CD4-positive, CD25-positive, alpha-beta regulatory T cell (primary cell): ENCODE results near the gene KLHDC3. TPM values are rescaled to one million over a fixed set of nuclear protein-coding genes. Genes with fewer than 3 reads are reported as not detected.

Experiments
- ATAC-seq, 2 donors: fragments of 150-1000 bp; cut with Tn5 transposase; one replicate each; pipeline ENCODE4 v1.10.0; 2021; ENCODE audit warnings: low read depth in 2 of 2, moderate number of reproducible peaks in 2 of 2, moderate library complexity in 1 of 2
- DNase-seq, 3 donors: peaks; one replicate each; pipeline versions ENCODE4 v3.0.0 to v3.0.0-alpha.2; 2012 to 2022; ENCODE audit warnings: mixed read lengths in 1 of 3
- H3K27ac ChIP-seq: one replicate; pipeline ENCODE4 v1.7.0; 2013; ENCODE audit warnings: mild to moderate bottlenecking, low read length; ENCODE audit not compliant: insufficient read depth, poor library complexity, severe bottlenecking
- H3K27me3 ChIP-seq: one replicate; pipeline ENCODE4 v1.7.0; 2013; ENCODE audit warnings: low read length; ENCODE audit not compliant: control insufficient read depth, insufficient read depth
- H3K36me3 ChIP-seq: one replicate; pipeline ENCODE4 v1.7.0; 2013; ENCODE audit warnings: mild to moderate bottlenecking, low read length, moderate library complexity; ENCODE audit not compliant: control insufficient read depth, insufficient read depth
- H3K4me1 ChIP-seq: 2 replicates; pipeline ENCODE4 v1.7.0; 2013; ENCODE audit warnings: mild to moderate bottlenecking, low read length; ENCODE audit not compliant: insufficient read depth, control insufficient read depth, poor library complexity, severe bottlenecking
- H3K4me3 ChIP-seq: one replicate; pipeline ENCODE4 v1.7.0; 2013; ENCODE audit warnings: low read depth, mild to moderate bottlenecking, low read length, moderate library complexity
- H3K9me3 ChIP-seq, 2 experiments: 1 replicate in 1 of 2; 2 replicates in 1 of 2; pipeline ENCODE4 v1.7.0; 2013; ENCODE audit warnings: low read length in 2 of 2, mild to moderate bottlenecking in 1 of 2, moderate library complexity in 1 of 2; ENCODE audit not compliant: control insufficient read depth in 2 of 2
- H3K27ac Mint-ChIP-seq, 3 donors: one replicate each; pipeline ENCODE4 v1.8.0; 2020 to 2022; ENCODE audit warnings: mild to moderate bottlenecking in 3 of 3, mixed read lengths in 3 of 3, moderate library complexity in 2 of 3
- H3K27me3 Mint-ChIP-seq: one replicate; pipeline ENCODE4 v1.8.0; 2022; ENCODE audit warnings: mild to moderate bottlenecking, mixed read lengths
- H3K36me3 Mint-ChIP-seq: one replicate; pipeline ENCODE4 v1.8.0; 2020; ENCODE audit warnings: mixed read lengths
- H3K4me1 Mint-ChIP-seq, 4 donors: one replicate each; pipeline ENCODE4 v1.8.0; 2020 to 2022; ENCODE audit warnings: mixed read lengths in 4 of 4, mild to moderate bottlenecking in 1 of 4
- H3K4me3 Mint-ChIP-seq, 4 donors: one replicate each; pipeline ENCODE4 v1.8.0; 2020 to 2022; ENCODE audit warnings: mild to moderate bottlenecking in 4 of 4, mixed read lengths in 4 of 4, moderate library complexity in 3 of 4
- H3K9me3 Mint-ChIP-seq, 7 donors: one replicate each; pipeline ENCODE4 v1.8.0; 2020 to 2022; ENCODE audit warnings: mixed read lengths in 7 of 7, mild to moderate bottlenecking in 3 of 7, moderate library complexity in 2 of 7
- polyA plus RNA-seq, 4 donors: library from polyadenylated mRNA; unstranded; fragments of 300-500 nt; fragmentation: Illumina TruSeq; gene quantifications; one replicate each; pipeline ENCODE4 v1.2.3, GENCODE V29; 2021
- total RNA-seq: library from RNA; stranded (reverse); gene quantifications from one replicate; pipeline ENCODE4 v1.2.3, GENCODE V29; 2022

KLHDC3 gene
- total and polyA plus RNA-seq, 5 donors from 2014 or later: 38.6 to 130 (median 124) TPM

GRCh38 chr6:42981836-42982235, 32.2 kb upstream of the KLHDC3 start:
- Mint-ChIP-seq H3K4me3 (peak overlapping the region in 3 of 4 donors; percentile 45 to 77 (median 54)), H3K4me1 (peaks cover 21 to 63% (median 43%) of the 10 kb centered on the region in 4 donors)

GRCh38 chr6:42984001-42984923, 29.8 kb upstream of the KLHDC3 start, which contains the start of gene PPP2R5D:
PPP2R5D (plus strand) TSS chr6:42984570; CDS start chr6:42984678, 108 bp downstream.
- Mint-ChIP-seq H3K27ac (peak within 1 kb of the TSS; percentile 96 to 98 (median 97)), H3K9me3 (no peaks in the 10 kb centered on the region)

More at GRCh38 chr6:42981836-42982235, 32.2 kb upstream of the KLHDC3 start:
- Histone ChIP-seq H3K4me1 (peaks cover 55% of the 10 kb centered on the region), H3K27ac (no peak overlapping the region), H3K4me3 (no peak overlapping the region), H3K27me3 (no peaks in the 10 kb centered on the region), H3K36me3 (no peaks in the 10 kb centered on the region), H3K9me3 (no peaks in the 10 kb centered on the region)
- H3K27ac Mint-ChIP-seq: peak overlapping the region; percentile 3 to 9 (median 7)
- H3K27me3 Mint-ChIP-seq: no peaks in the 10 kb centered on the region
- no peaks in the 10 kb centered on the region for H3K9me3 Mint-ChIP-seq
- DNase-seq: no peak
- ATAC-seq: no peak
- peaks cover 2% of the 10 kb centered on the region for H3K36me3 Mint-ChIP-seq

GRCh38 chr6:42984924-42985475, 29.0 kb upstream of the KLHDC3 start:
- peak overlapping the region; percentile 82 for H3K27ac ChIP-seq
- Mint-ChIP-seq H3K4me3 (peak overlapping the region; percentile 93 to 96 (median 94)), H3K27me3 (no peaks in the 10 kb centered on the region), H3K27ac (peak overlapping the region; percentile 66 to 93 (median 88)), H3K9me3 (no peaks in the 10 kb centered on the region), H3K4me1 (peaks cover 19 to 63% (median 46%) of the 10 kb centered on the region in 4 donors), H3K36me3 (peaks cover 18% of the 10 kb centered on the region)
- DNase-seq (peak in 2 of 3 donors; percentile 14 to 50), ATAC-seq (no peak)
- peaks cover 35% of the 10 kb centered on the region for H3K4me1 ChIP-seq
- H3K27me3 ChIP-seq: no peaks in the 10 kb centered on the region
- H3K4me3 ChIP-seq: peak overlapping the region; percentile 84
- peaks cover 27% of the 10 kb centered on the region for H3K36me3 ChIP-seq
- H3K9me3 ChIP-seq: no peaks in the 10 kb centered on the region

More at GRCh38 chr6:42984001-42984923, 29.8 kb upstream of the KLHDC3 start, which contains the start of gene PPP2R5D:
- Mint-ChIP-seq H3K4me1 (peaks cover 22 to 68% (median 52%) of the 10 kb centered on the region in 4 donors), H3K36me3 (peaks cover 11% of the 10 kb centered on the region), H3K27me3 (no peaks in the 10 kb centered on the region), H3K4me3 (peak within 1 kb of the TSS; percentile 93 to 98 (median 96))
- DNase-seq: peak; percentile 97 to 99 (median 98)
- Histone ChIP-seq H3K9me3 (no peaks in the 10 kb centered on the region), H3K27me3 (no peaks in the 10 kb centered on the region), H3K4me3 (peak within 1 kb of the TSS; percentile 84), H3K27ac (peak within 1 kb of the TSS; percentile 82), H3K36me3 (peaks cover 19% of the 10 kb centered on the region), H3K4me1 (peaks cover 42% of the 10 kb centered on the region)
- peak; percentile 92 to 93 for ATAC-seq

- ATAC-seq (no peak), DNase-seq (no peak)
- H3K4me1 ChIP-seq: peaks cover 31% of the 10 kb centered on the region
- Mint-ChIP-seq H3K27ac (peak overlapping the region; percentile 56 to 88 (median 80)), H3K4me1 (peaks cover 19 to 66% (median 50%) of the 10 kb centered on the region in 4 donors), H3K27me3 (no peaks in the 10 kb centered on the region), H3K36me3 (peaks cover 21% of the 10 kb centered on the region), H3K4me3 (peak overlapping the region in 3 of 4 donors; percentile 67 to 96 (median 95)), H3K9me3 (no peaks in the 10 kb centered on the region)
- no peak overlapping the region for H3K4me3 ChIP-seq
- H3K9me3 ChIP-seq: no peaks in the 10 kb centered on the region
- H3K27ac ChIP-seq: no peak overlapping the region
- peaks cover 38% of the 10 kb centered on the region for H3K36me3 ChIP-seq
- no peaks in the 10 kb centered on the region for H3K27me3 ChIP-seq
These were observed 26.3 kb upstream of the KLHDC3 start for GRCh38 chr6:42987533-42988451.

GRCh38 chr6:42988486-42989020, 25.5 kb upstream of the KLHDC3 start:
- Mint-ChIP-seq H3K27me3 (no peaks in the 10 kb centered on the region), H3K27ac (peak overlapping the region in 2 of 3 donors; percentile 75 to 80), H3K4me3 (peak overlapping the region in 3 of 4 donors; percentile 16 to 49 (median 28)), H3K36me3 (peaks cover 23% of the 10 kb centered on the region), H3K9me3 (no peaks in the 10 kb centered on the region), H3K4me1 (peaks cover 19 to 65% (median 49%) of the 10 kb centered on the region in 4 donors)
- H3K36me3 ChIP-seq: peaks cover 38% of the 10 kb centered on the region
- peaks cover 31% of the 10 kb centered on the region for H3K4me1 ChIP-seq
- no peak overlapping the region for H3K27ac ChIP-seq
- no peaks in the 10 kb centered on the region for H3K9me3 ChIP-seq
- no peak overlapping the region for H3K4me3 ChIP-seq
- no peak for DNase-seq
- ATAC-seq: no peak
- no peaks in the 10 kb centered on the region for H3K27me3 ChIP-seq

GRCh38 chr6:42989923-42990322, 24.1 kb upstream of the KLHDC3 start:
- Mint-ChIP-seq H3K4me3 (peak overlapping the region in 2 of 4 donors; percentile 4 to 51), H3K27me3 (no peaks in the 10 kb centered on the region), H3K27ac (peak overlapping the region in 1 of 3 donors; percentile 18), H3K36me3 (peaks cover 25% of the 10 kb centered on the region), H3K9me3 (no peaks in the 10 kb centered on the region), H3K4me1 (peaks cover 15 to 64% (median 43%) of the 10 kb centered on the region in 4 donors)
- H3K4me3 ChIP-seq: no peak overlapping the region
- DNase-seq (no peak), ATAC-seq (no peak)
- no peak overlapping the region for H3K27ac ChIP-seq
- H3K4me1 ChIP-seq: peaks cover 24% of the 10 kb centered on the region
- H3K36me3 ChIP-seq: peaks cover 38% of the 10 kb centered on the region
- H3K27me3 ChIP-seq: no peaks in the 10 kb centered on the region
- no peaks in the 10 kb centered on the region for H3K9me3 ChIP-seq
